ENCODE results near the gene USP49. TPM values are rescaled to one million over a fixed set of nuclear protein-coding genes. Genes with fewer than 3 reads are reported as not detected.

The USP49 gene
- polyA plus RNA-seq, 1 of the 3 experiments (the other 2 are of a cell fraction): 2.4 TPM

GRCh38 chr6:41822021-41822420, 73.2 kb downstream of the USP49 start:
- H3K27ac ChIP-seq (ENCODE audit: low read depth in 2 of 2, low read length in 1 of 2): no peak overlapping the region
- peaks cover 7% of the 10 kb centered on the region for H3F3A ChIP-seq (replicated peaks; ENCODE audit: insufficient read depth)
- TF ChIP-seq GABPA (IDR thresholded peaks at IDR 0.05; ENCODE audit: low read depth) (no peak), MXI1 (IDR thresholded peaks at IDR 0.05; ENCODE audit: low read depth, low read length) (no peak), RAD21 (IDR thresholded peaks at IDR 0.05; ENCODE audit: low read length) (no peak), NFIC (IDR thresholded peaks at IDR 0.05; ENCODE audit: borderline replicate concordance) (no peak), TAF1 (IDR thresholded peaks at IDR 0.05; ENCODE audit: borderline replicate concordance, low read depth, low read length) (no peak), FOXJ3 (CRISPR knock-in tag; IDR thresholded peaks at IDR 0.05) (no peak), FOXM1 (IDR thresholded peaks at IDR 0.05; ENCODE audit: low read depth) (no peak), SIN3A (IDR thresholded peaks at IDR 0.05; ENCODE audit: borderline replicate concordance, low read depth, low read length) (no peak), USF2 (IDR thresholded peaks at IDR 0.05; ENCODE audit: borderline replicate concordance, low read depth, low read length) (no peak), CHD2 (IDR thresholded peaks at IDR 0.05; ENCODE audit: low read length, partially characterized antibody) (no peak), RCOR1 (IDR thresholded peaks at IDR 0.05; ENCODE audit: low read length) (no peak), TCF12 (IDR thresholded peaks at IDR 0.05) (no peak), EZH2phosphoT487 (IDR thresholded peaks at IDR 0.05; ENCODE audit: borderline replicate concordance, low read depth) (no peak), IRF3 (IDR thresholded peaks at IDR 0.05; ENCODE audit: low read depth, low read length) (no peak), YY1 (IDR thresholded peaks at IDR 0.05; ENCODE audit: low read depth) (no peak), GATA2 (CRISPR knock-in tag; IDR thresholded peaks at IDR 0.05) (no peak), POLR2AphosphoS5 (IDR thresholded peaks at IDR 0.05; ENCODE audit: low read depth, low read length) (no peak), TEAD4 (IDR thresholded peaks at IDR 0.05; ENCODE audit: borderline replicate concordance, insufficient read depth) (no peak)
- TF ChIP-seq, protein P1, sequence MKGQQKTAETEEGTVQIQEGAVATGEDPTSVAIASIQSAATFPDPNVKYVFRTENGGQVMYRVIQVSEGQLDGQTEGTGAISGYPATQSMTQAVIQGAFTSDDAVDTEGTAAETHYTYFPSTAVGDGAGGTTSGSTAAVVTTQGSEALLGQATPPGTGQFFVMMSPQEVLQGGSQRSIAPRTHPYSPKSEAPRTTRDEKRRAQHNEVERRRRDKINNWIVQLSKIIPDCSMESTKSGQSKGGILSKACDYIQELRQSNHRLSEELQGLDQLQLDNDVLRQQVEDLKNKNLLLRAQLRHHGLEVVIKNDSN (IDR thresholded peaks at IDR 0.05; ENCODE audit: borderline replicate concordance, low read depth): no peak
- TF ChIP-seq, protein P2, sequence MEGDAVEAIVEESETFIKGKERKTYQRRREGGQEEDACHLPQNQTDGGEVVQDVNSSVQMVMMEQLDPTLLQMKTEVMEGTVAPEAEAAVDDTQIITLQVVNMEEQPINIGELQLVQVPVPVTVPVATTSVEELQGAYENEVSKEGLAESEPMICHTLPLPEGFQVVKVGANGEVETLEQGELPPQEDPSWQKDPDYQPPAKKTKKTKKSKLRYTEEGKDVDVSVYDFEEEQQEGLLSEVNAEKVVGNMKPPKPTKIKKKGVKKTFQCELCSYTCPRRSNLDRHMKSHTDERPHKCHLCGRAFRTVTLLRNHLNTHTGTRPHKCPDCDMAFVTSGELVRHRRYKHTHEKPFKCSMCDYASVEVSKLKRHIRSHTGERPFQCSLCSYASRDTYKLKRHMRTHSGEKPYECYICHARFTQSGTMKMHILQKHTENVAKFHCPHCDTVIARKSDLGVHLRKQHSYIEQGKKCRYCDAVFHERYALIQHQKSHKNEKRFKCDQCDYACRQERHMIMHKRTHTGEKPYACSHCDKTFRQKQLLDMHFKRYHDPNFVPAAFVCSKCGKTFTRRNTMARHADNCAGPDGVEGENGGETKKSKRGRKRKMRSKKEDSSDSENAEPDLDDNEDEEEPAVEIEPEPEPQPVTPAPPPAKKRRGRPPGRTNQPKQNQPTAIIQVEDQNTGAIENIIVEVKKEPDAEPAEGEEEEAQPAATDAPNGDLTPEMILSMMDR (IDR thresholded peaks at IDR 0.05): no peak
- H2AFZ ChIP-seq (ENCODE audit: low read depth): no peak overlapping the region
- H3K9me2 ChIP-seq: no peaks in the 10 kb centered on the region
- no peak overlapping the region for H3K4me2 ChIP-seq
- H3K36me3 ChIP-seq (replicated peaks in 1 of 2; ENCODE audit: control insufficient read depth in 1 of 2, insufficient read depth in 2 of 2, low read length in 1 of 2): no peaks in the 10 kb centered on the region
- no peak overlapping the region for H3K4me3 ChIP-seq (ENCODE audit: low read depth in 2 of 2, low read length in 1 of 2)
- no peaks in the 10 kb centered on the region for H3K79me2 ChIP-seq (ENCODE audit: insufficient read depth)
- DNase-seq: no peak
- no peak overlapping the region for H3K9ac ChIP-seq
- H3K4me1 ChIP-seq (ENCODE audit: control insufficient read depth in 1 of 2, insufficient read depth in 2 of 2, low read depth in 1 of 2, low read length in 1 of 2): peaks cover 0 to 7% of the 10 kb centered on the region in 2 experiments; a peak in 1 of 4 replicates
- no peaks in the 10 kb centered on the region for H3K27me3 ChIP-seq (ENCODE audit: insufficient read depth)
- no peaks in the 10 kb centered on the region for H3K9me3 ChIP-seq
- WGBS (ENCODE audit: low lambda C conversion rate): 100% methylated on average over 1 of the region's 1 CpG
- CTCF ChIA-PET: interaction anchor here (0.6 kb wide), 1 partner anchor 35 kb away, joined by 4 read pairs; the partner anchor contains the start of gene TOMM6
- no peaks in the 10 kb centered on the region for H4K20me1 ChIP-seq (ENCODE audit: insufficient read depth)
- POLR2A ChIA-PET: no interaction called here
